C4-2B (cell line): ENCODE results near the gene GLI1.

Experiments
- CTCF ChIP-seq: fragments of 450-650 bp; conservative IDR thresholded peaks from 2 replicates; pipeline ENCODE4 v1.5.1; 2017; ENCODE audit warnings: mild to moderate bottlenecking
- ZFX ChIP-seq: fragments of 450-650 bp; IDR thresholded peaks from 2 replicates; pipeline ENCODE4 v1.6.1; 2017

GRCh38 chr12:57487055-57487596 is 27.5 kb downstream of the GLI1 start:
- TF ChIP-seq CTCF (no peak), ZFX (no peak)
